K562 (cell line): ENCODE results near the gene COL15A1. TPM values are rescaled to one million over a fixed set of nuclear protein-coding genes. Genes with fewer than 3 reads are reported as not detected.

Source experiments
- CHCHD3 ChIP-seq: fragments of 250-450 bp; sonication (Bioruptor Pico); IDR thresholded peaks from 2 replicates; pipeline ENCODE4 v2.1.2; 2022; ENCODE audit warnings: mild to moderate bottlenecking
- E2F4 ChIP-seq: sonication (generic); formaldehyde crosslinking; IDR thresholded peaks from 2 replicates; pipeline ENCODE4 v1.8.0; 2022; ENCODE audit warnings: mild to moderate bottlenecking, low read depth, missing genetic modification reagents
- HDAC8 ChIP-seq: fragments of 450-650 bp; IDR thresholded peaks from 2 replicates; pipeline ENCODE4 v1.6.1; 2016; ENCODE audit warnings: mild to moderate bottlenecking, missing genetic modification characterization, moderate library complexity, missing compliant biosample characterization
- KLF13 ChIP-seq: fragments of 450-650 bp; IDR thresholded peaks from 2 replicates; pipeline ENCODE4 v1.6.1; 2016; ENCODE audit warnings: missing genetic modification characterization, low read depth, mild to moderate bottlenecking, missing compliant biosample characterization, moderate library complexity, borderline replicate concordance
- L3MBTL2 ChIP-seq: fragments of 450-650 bp; IDR thresholded peaks from 2 replicates; pipeline ENCODE4 v1.6.1; 2016; ENCODE audit warnings: mild to moderate bottlenecking, moderate library complexity
- RB1 ChIP-seq: fragments of 450-650 bp; IDR thresholded peaks from 2 replicates; pipeline ENCODE4 v1.6.1; 2017; ENCODE audit warnings: low read depth, mild to moderate bottlenecking
- RFX1 ChIP-seq: fragments of 450-650 bp; IDR thresholded peaks from 2 replicates; pipeline ENCODE4 v1.6.1; 2016; ENCODE audit warnings: mild to moderate bottlenecking, moderate library complexity
- STAG1 ChIP-seq: sonication (generic); formaldehyde crosslinking; IDR thresholded peaks from 2 replicates; pipeline ENCODE4 v1.5.0; 2020; ENCODE audit warnings: missing genetic modification reagents, borderline replicate concordance
- ZNF184 ChIP-seq: sonication (generic); formaldehyde crosslinking; IDR thresholded peaks from 2 replicates; pipeline ENCODE4 v1.5.0; 2020; ENCODE audit warnings: missing genetic modification reagents
- ZNF592 ChIP-seq: fragments of 450-650 bp; IDR thresholded peaks from 2 replicates; pipeline ENCODE4 v1.6.1; 2017; ENCODE audit warnings: antibody characterized with exemption, mild to moderate bottlenecking
- ZNF77 ChIP-seq: fragments of 250-450 bp; sonication (Bioruptor Pico); IDR thresholded peaks from 2 replicates; pipeline ENCODE4 v1.5.0; 2020
- ZNF780A ChIP-seq: fragments of 250-450 bp; sonication (Bioruptor Pico); IDR thresholded peaks from 2 replicates; pipeline ENCODE4 v1.5.0; 2021; ENCODE audit warnings: mild to moderate bottlenecking
- polyA plus RNA-seq, 8 experiments: library from polyadenylated mRNA; depleted of rRNA in 4 of 8; stranded (reverse) in 5 of 8; unstranded in 3 of 8; fragments of >200 nt; fragmentation: Nextera tagmentation in 2 of 8; fragmentation: Illumina TruSeq in 1 of 8; extraction: Ambion mirVana in 2 of 8; extraction: Trizol in 1 of 8; gene quantifications; 2 replicates each; pipeline versions ENCODE4 v1.2.1 to v1.2.3, GENCODE V29; 2011 to 2014; ENCODE audit warnings: inconsistent platforms in 1 of 8, missing spikeins in 1 of 8
- total RNA-seq, 7 experiments: library from RNA; depleted of rRNA in 6 of 7; stranded (reverse); fragments of >200 nt in 6 of 7; fragmentation: Illumina TruSeq in 2 of 7; extraction: Trizol in 2 of 7; gene quantifications; 2 replicates each; pipeline versions ENCODE4 v1.2.1 to v1.2.3, GENCODE V29; 2011 to 2021; ENCODE audit warnings: low replicate concordance in 1 of 7
- TF ChIP-seq, protein P1 (sequence below): fragments of 450-650 bp; formaldehyde crosslinking; IDR thresholded peaks from 2 replicates; pipeline ENCODE4 v1.4.0; 2020; ENCODE audit warnings: mild to moderate bottlenecking, moderate library complexity
- TF ChIP-seq, protein P2 (sequence below): fragments of 250-450 bp; sonication (Bioruptor Pico); IDR thresholded peaks from 2 replicates; pipeline ENCODE4 v1.8.0; 2021; ENCODE audit warnings: mild to moderate bottlenecking, moderate library complexity
- TF ChIP-seq, protein P3 (sequence below), 2 experiments: IDR thresholded peaks; 2 replicates each; pipeline ENCODE4 v1.6.1; 2011; ENCODE audit warnings: borderline replicate concordance in 1 of 2, control low read depth in 1 of 2, low read depth in 1 of 2, low read length in 1 of 2, mild to moderate bottlenecking in 1 of 2, mixed read lengths in 1 of 2, moderate library complexity in 1 of 2; ENCODE audit not compliant: insufficient read depth in 1 of 2, insufficient read length in 1 of 2, poor library complexity in 1 of 2, severe bottlenecking in 1 of 2; ENCODE audit errors: extremely low read depth in 1 of 2
- TF ChIP-seq, protein P4 (sequence below): fragments of 450-650 bp; IDR thresholded peaks from 2 replicates; pipeline ENCODE4 v1.6.1; 2018; ENCODE audit warnings: mild to moderate bottlenecking, low read depth; ENCODE audit not compliant: partially characterized antibody

The COL15A1 gene
- total and polyA plus RNA-seq, 9 of the 15 experiments (the other 6 are each of a cell fraction or from before 2014, with no cell fraction given) = 0.46 to 5.1 (median 2.6) TPM

- TF ChIP-seq, protein P1, sequence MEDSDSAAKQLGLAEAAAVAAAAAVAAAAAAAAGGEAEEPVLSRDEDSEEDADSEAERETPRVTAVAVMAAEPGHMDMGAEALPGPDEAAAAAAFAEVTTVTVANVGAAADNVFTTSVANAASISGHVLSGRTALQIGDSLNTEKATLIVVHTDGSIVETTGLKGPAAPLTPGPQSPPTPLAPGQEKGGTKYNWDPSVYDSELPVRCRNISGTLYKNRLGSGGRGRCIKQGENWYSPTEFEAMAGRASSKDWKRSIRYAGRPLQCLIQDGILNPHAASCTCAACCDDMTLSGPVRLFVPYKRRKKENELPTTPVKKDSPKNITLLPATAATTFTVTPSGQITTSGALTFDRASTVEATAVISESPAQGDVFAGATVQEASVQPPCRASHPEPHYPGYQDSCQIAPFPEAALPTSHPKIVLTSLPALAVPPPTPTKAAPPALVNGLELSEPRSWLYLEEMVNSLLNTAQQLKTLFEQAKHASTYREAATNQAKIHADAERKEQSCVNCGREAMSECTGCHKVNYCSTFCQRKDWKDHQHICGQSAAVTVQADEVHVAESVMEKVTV (CRISPR knock-in tag) = no peak
- TF ChIP-seq HDAC8 (tag) = no peak
- TF ChIP-seq ZNF780A (CRISPR knock-in tag) = no peak
- no peak for TF ChIP-seq CHCHD3 (CRISPR knock-in tag)
- TF ChIP-seq ZNF77 (CRISPR knock-in tag) = no peak
- TF ChIP-seq, protein P2, sequence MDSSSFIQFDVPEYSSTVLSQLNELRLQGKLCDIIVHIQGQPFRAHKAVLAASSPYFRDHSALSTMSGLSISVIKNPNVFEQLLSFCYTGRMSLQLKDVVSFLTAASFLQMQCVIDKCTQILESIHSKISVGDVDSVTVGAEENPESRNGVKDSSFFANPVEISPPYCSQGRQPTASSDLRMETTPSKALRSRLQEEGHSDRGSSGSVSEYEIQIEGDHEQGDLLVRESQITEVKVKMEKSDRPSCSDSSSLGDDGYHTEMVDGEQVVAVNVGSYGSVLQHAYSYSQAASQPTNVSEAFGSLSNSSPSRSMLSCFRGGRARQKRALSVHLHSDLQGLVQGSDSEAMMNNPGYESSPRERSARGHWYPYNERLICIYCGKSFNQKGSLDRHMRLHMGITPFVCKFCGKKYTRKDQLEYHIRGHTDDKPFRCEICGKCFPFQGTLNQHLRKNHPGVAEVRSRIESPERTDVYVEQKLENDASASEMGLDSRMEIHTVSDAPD (CRISPR knock-in tag) = no peak
- TF ChIP-seq, protein P3, sequence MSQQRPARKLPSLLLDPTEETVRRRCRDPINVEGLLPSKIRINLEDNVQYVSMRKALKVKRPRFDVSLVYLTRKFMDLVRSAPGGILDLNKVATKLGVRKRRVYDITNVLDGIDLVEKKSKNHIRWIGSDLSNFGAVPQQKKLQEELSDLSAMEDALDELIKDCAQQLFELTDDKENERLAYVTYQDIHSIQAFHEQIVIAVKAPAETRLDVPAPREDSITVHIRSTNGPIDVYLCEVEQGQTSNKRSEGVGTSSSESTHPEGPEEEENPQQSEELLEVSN (IDR thresholded peaks at IDR 0.05; ENCODE audit: borderline replicate concordance in 1 of 2, extremely low read depth in 1 of 2, insufficient read depth in 1 of 2, insufficient read length in 1 of 2, low read depth in 1 of 2, low read length in 1 of 2, poor library complexity in 1 of 2, severe bottlenecking in 1 of 2) = no peak
- TF ChIP-seq ZNF592 = no peak
- TF ChIP-seq STAG1 (CRISPR knock-in tag) = no peak
- no peak for TF ChIP-seq RB1
- no peak for TF ChIP-seq ZNF184
- TF ChIP-seq E2F4 (CRISPR knock-in tag) = no peak
- TF ChIP-seq, protein P4, sequence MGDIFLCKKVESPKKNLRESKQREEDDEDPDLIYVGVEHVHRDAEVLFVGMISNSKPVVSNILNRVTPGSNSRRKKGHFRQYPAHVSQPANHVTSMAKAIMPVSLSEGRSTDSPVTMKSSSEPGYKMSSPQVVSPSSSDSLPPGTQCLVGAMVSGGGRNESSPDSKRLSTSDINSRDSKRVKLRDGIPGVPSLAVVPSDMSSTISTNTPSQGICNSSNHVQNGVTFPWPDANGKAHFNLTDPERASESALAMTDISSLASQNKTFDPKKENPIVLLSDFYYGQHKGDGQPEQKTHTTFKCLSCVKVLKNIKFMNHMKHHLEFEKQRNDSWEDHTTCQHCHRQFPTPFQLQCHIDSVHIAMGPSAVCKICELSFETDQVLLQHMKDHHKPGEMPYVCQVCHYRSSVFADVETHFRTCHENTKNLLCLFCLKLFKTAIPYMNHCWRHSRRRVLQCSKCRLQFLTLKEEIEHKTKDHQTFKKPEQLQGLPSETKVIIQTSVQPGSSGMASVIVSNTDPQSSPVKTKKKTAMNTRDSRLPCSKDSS = no peak
- no peak for TF ChIP-seq L3MBTL2
- TF ChIP-seq KLF13 (tag) = no peak
- no peak for TF ChIP-seq RFX1
Measured at GRCh38 chr9:98935071-98935505, 8.6 kb upstream of the COL15A1 start (continued).
